HEK293T (cell line): ENCODE measurements around the gene ADAMTS10.

Source experiments
- ARNT ChIP-seq: fragments of 450-650 bp; IDR thresholded peaks from 2 replicates; pipeline ENCODE4 v1.6.1; 2017; ENCODE audit warnings: mild to moderate bottlenecking
- BHLHE40 ChIP-seq: fragments of 450-650 bp; IDR thresholded peaks from 2 replicates; pipeline ENCODE4 v1.6.1; 2016; ENCODE audit warnings: mild to moderate bottlenecking, moderate library complexity, borderline replicate concordance
- ELF4 ChIP-seq: fragments of 450-650 bp; IDR thresholded peaks from 2 replicates; pipeline ENCODE4 v1.6.1; 2017; ENCODE audit warnings: antibody characterized with exemption
- FOXM1 ChIP-seq: fragments of 450-650 bp; IDR thresholded peaks from 2 replicates; pipeline ENCODE4 v1.6.1; 2017; ENCODE audit warnings: mild to moderate bottlenecking, borderline replicate concordance
- HDGF ChIP-seq: fragments of 450-650 bp; IDR thresholded peaks from 2 replicates; pipeline ENCODE4 v1.6.1; 2017; ENCODE audit warnings: antibody characterized with exemption, borderline replicate concordance
- L3MBTL2 ChIP-seq: fragments of 450-650 bp; conservative IDR thresholded peaks from 2 replicates; pipeline ENCODE4 v1.6.1; 2016; ENCODE audit warnings: mild to moderate bottlenecking
- NFRKB ChIP-seq: fragments of 450-650 bp; IDR thresholded peaks from 2 replicates; pipeline ENCODE4 v1.6.1; 2016; ENCODE audit warnings: mild to moderate bottlenecking, moderate library complexity
- SP1 ChIP-seq: fragments of 450-650 bp; IDR thresholded peaks from 2 replicates; pipeline ENCODE4 v1.6.1; 2017
- SUZ12 ChIP-seq: fragments of 450-650 bp; IDR thresholded peaks from 2 replicates; pipeline ENCODE4 v1.6.1; 2016; ENCODE audit warnings: mild to moderate bottlenecking
- TARDBP ChIP-seq: fragments of 450-650 bp; IDR thresholded peaks from 2 replicates; pipeline ENCODE4 v1.6.1; 2016
- ZNF384 ChIP-seq: fragments of 450-650 bp; IDR thresholded peaks from 2 replicates; pipeline ENCODE4 v1.6.1; 2016

GRCh38 chr19:8655340-8655709 lies 44.8 kb upstream of the ADAMTS10 start:
- no peak for TF ChIP-seq FOXM1
- no peak for TF ChIP-seq L3MBTL2
- TF ChIP-seq SP1: no peak
- TF ChIP-seq SUZ12: no peak
- no peak for TF ChIP-seq ZNF384
- no peak for TF ChIP-seq NFRKB
- TF ChIP-seq ELF4: no peak
- TF ChIP-seq HDGF: no peak
- no peak for TF ChIP-seq ARNT
- TF ChIP-seq TARDBP: no peak
- TF ChIP-seq BHLHE40: no peak
